ENCODE results near the gene MID1. TPM values are rescaled to one million over a fixed set of nuclear protein-coding genes. Genes with fewer than 3 reads are reported as not detected.

The MID1 gene
- total and polyA plus RNA-seq, 2 donors from 2014 or later: 5.3 to 54.1 TPM

DNA sequence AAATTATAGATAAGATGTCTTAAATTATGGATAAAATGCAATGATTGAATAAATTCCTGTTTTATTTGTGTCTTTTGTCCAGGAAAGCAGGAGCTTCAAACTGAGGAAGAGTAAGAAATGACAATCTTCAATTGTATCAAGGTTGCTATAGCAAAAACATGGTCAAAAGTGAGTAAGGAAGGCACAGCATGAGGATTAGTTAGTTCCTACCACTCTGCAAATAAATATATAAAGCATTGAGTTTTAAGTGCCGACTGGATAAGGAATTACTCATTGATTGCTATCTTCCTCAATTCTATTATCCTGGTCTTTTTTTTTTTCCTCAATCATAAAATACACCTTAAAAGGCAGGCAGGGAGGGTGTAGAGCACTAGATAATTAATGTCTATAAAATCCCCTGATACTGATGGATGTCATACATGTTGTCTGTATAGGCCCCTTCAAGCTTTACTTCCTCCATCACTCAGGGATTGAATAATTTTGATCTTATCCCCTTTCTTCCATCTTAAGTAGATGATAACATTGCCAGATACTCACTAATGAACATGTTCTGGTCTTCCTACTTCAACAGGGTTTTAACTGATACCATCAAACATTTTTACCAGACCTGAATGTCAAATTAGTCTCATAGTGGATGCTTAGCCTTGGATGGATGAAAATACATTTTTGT is 86.6 kb downstream of the MID1 start:
- no peak for FAIRE-seq
- Histone ChIP-seq H3K4me3 (ENCODE audit: low read length in 3 of 3) (no peak overlapping the region), H3K9ac (ENCODE audit: low read length in 3 of 3) (no peak overlapping the region), H3K27ac (ENCODE audit: low read depth in 2 of 2, low read length in 2 of 2) (no peak overlapping the region), H3K27me3 (ENCODE audit: control insufficient read depth, insufficient read depth, low read length) (no peaks in the 10 kb centered on the region), H3K9me3 (ENCODE audit: control insufficient read depth in 2 of 3, insufficient read depth in 1 of 3, low read length in 3 of 3) (no peaks in the 10 kb centered on the region), H3K4me1 (ENCODE audit: control insufficient read depth in 2 of 3, insufficient read depth in 2 of 3, low read depth in 1 of 3, low read length in 3 of 3) (peaks cover 0 to 5% (median 0%) of the 10 kb centered on the region in 3 donors), H3K36me3 (ENCODE audit: control insufficient read depth in 2 of 3, insufficient read depth in 3 of 3, low read length in 3 of 3) (no peaks in the 10 kb centered on the region)
- no peak for DNase-seq
- TF ChIP-seq CTCF (IDR thresholded peaks at IDR 0.05; ENCODE audit: borderline replicate concordance, extremely low read depth, insufficient read depth): no peak
- intact Hi-C loops (cut with DNase I): no loop called here

DNA sequence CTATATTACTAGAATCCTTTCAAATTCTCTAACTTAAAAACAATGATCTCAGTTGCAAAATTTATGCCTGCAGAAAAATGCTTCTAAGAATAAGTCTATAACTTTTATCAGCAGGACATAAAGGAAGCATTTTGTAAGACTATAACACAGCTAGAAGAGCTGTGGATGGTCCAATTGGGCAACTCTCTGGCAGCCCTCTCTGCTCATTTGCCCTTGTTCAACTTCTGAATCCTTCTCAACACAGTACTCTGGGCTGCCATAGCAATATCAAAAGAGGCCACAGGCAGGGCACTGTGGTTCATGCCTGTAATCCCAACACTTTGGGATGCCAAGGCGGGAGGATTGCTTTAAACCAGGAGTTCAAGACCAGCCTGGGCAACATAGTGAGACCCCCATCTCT is 88.5 kb downstream of the MID1 start:
- Histone ChIP-seq H3K4me3 (ENCODE audit: low read length in 3 of 3) (no peak overlapping the region), H3K27ac (ENCODE audit: low read depth in 2 of 2, low read length in 2 of 2) (no peak overlapping the region), H3K36me3 (ENCODE audit: control insufficient read depth in 2 of 3, insufficient read depth in 3 of 3, low read length in 3 of 3) (no peaks in the 10 kb centered on the region), H3K27me3 (ENCODE audit: control insufficient read depth, insufficient read depth, low read length) (no peaks in the 10 kb centered on the region), H3K9ac (ENCODE audit: low read length in 3 of 3) (no peak overlapping the region), H3K9me3 (ENCODE audit: control insufficient read depth in 2 of 3, insufficient read depth in 1 of 3, low read length in 3 of 3) (no peaks in the 10 kb centered on the region), H3K4me1 (ENCODE audit: control insufficient read depth in 2 of 3, insufficient read depth in 2 of 3, low read depth in 1 of 3, low read length in 3 of 3) (peaks cover 0 to 4% (median 0%) of the 10 kb centered on the region in 3 donors)
- FAIRE-seq (no peak), DNase-seq (no peak)
- intact Hi-C loops (cut with DNase I): no loop called here
- TF ChIP-seq CTCF (IDR thresholded peaks at IDR 0.05; ENCODE audit: borderline replicate concordance, extremely low read depth, insufficient read depth): no peak

- no peaks in the 10 kb centered on the region for H3K36me3 ChIP-seq (ENCODE audit: control insufficient read depth in 2 of 3, insufficient read depth in 3 of 3, low read length in 3 of 3)
- DNase-seq: no peak
- no peak overlapping the region for H3K4me3 ChIP-seq (ENCODE audit: low read length in 3 of 3)
- no peak overlapping the region for H3K9ac ChIP-seq (ENCODE audit: low read length in 3 of 3)
- no peak for TF ChIP-seq CTCF (IDR thresholded peaks at IDR 0.05; ENCODE audit: borderline replicate concordance, extremely low read depth, insufficient read depth)
- H3K4me1 ChIP-seq (ENCODE audit: control insufficient read depth in 2 of 3, insufficient read depth in 2 of 3, low read depth in 1 of 3, low read length in 3 of 3): no peaks in the 10 kb centered on the region
- FAIRE-seq: no peak
- intact Hi-C loops (cut with DNase I): no loop called here
- H3K9me3 ChIP-seq (ENCODE audit: control insufficient read depth in 2 of 3, insufficient read depth in 1 of 3, low read length in 3 of 3): no peaks in the 10 kb centered on the region
- peaks cover 2% of the 10 kb centered on the region for H3K27me3 ChIP-seq (ENCODE audit: control insufficient read depth, insufficient read depth, low read length)
- H3K27ac ChIP-seq (ENCODE audit: low read depth in 2 of 2, low read length in 2 of 2): no peak overlapping the region
Observed at GRCh38 chrX:10529344-10529743, 91.0 kb downstream of the MID1 start.

- Histone ChIP-seq H3K27me3 (ENCODE audit: control insufficient read depth, insufficient read depth, low read length) (peaks cover 2% of the 10 kb centered on the region), H3K36me3 (ENCODE audit: control insufficient read depth in 2 of 3, insufficient read depth in 3 of 3, low read length in 3 of 3) (no peaks in the 10 kb centered on the region), H3K9me3 (ENCODE audit: control insufficient read depth in 2 of 3, insufficient read depth in 1 of 3, low read length in 3 of 3) (no peaks in the 10 kb centered on the region), H3K4me1 (ENCODE audit: control insufficient read depth in 2 of 3, insufficient read depth in 2 of 3, low read depth in 1 of 3, low read length in 3 of 3) (no peaks in the 10 kb centered on the region), H3K9ac (ENCODE audit: low read length in 3 of 3) (no peak overlapping the region), H3K4me3 (ENCODE audit: low read length in 3 of 3) (no peak overlapping the region), H3K27ac (ENCODE audit: low read depth in 2 of 2, low read length in 2 of 2) (no peak overlapping the region)
- TF ChIP-seq CTCF (IDR thresholded peaks at IDR 0.05; ENCODE audit: borderline replicate concordance, extremely low read depth, insufficient read depth): no peak
- DNase-seq: no peak
- FAIRE-seq: no peak
- intact Hi-C loops (cut with DNase I): no loop called here
Observed at GRCh38 chrX:10526451-10526850, 93.9 kb downstream of the MID1 start.
